22Rv1 (cell line): ENCODE results near the gene SALL1.

ENCODE experiments used
- ZFX ChIP-seq: fragments of 450-650 bp; IDR thresholded peaks from 2 replicates; pipeline ENCODE4 v1.6.1; 2017; ENCODE audit warnings: antibody characterized with exemption, borderline replicate concordance
- TF ChIP-seq, protein P1 (sequence below): fragments of 450-650 bp; IDR thresholded peaks from 2 replicates; pipeline ENCODE4 v1.5.1; 2017; ENCODE audit warnings: mild to moderate bottlenecking

GRCh38 chr16:51163894-51164566 is 13.0 kb upstream of the SALL1 start:
- TF ChIP-seq, protein P1, sequence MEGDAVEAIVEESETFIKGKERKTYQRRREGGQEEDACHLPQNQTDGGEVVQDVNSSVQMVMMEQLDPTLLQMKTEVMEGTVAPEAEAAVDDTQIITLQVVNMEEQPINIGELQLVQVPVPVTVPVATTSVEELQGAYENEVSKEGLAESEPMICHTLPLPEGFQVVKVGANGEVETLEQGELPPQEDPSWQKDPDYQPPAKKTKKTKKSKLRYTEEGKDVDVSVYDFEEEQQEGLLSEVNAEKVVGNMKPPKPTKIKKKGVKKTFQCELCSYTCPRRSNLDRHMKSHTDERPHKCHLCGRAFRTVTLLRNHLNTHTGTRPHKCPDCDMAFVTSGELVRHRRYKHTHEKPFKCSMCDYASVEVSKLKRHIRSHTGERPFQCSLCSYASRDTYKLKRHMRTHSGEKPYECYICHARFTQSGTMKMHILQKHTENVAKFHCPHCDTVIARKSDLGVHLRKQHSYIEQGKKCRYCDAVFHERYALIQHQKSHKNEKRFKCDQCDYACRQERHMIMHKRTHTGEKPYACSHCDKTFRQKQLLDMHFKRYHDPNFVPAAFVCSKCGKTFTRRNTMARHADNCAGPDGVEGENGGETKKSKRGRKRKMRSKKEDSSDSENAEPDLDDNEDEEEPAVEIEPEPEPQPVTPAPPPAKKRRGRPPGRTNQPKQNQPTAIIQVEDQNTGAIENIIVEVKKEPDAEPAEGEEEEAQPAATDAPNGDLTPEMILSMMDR, result no peak
- no peak for TF ChIP-seq ZFX
